HK-2 (cell line): Measurements from ENCODE around the gene AGMO.

Experiments used
- DNase-seq: peaks from one replicate; pipeline ENCODE4 v3.0.0-alpha.2; 2018; ENCODE audit not compliant: unreplicated experiment

AGMO gene

GRCh38 chr7:15561835-15562234 lies at the start of gene AGMO:
AGMO (minus strand) TSS chr7:15562015.
- DNase-seq, result no peak

GRCh38 chr7:15610503-15610902 lies 48.7 kb upstream of the AGMO start:
- no peak for DNase-seq

- DNase-seq, result no peak
Measured at GRCh38 chr7:15609287-15609686, 47.5 kb upstream of the AGMO start.

- no peak for DNase-seq
Measured at GRCh38 chr7:15607529-15608210, 45.9 kb upstream of the AGMO start.

GRCh38 chr7:15606561-15606960 lies 44.7 kb upstream of the AGMO start:
- no peak for DNase-seq

- DNase-seq, result no peak
Measured at GRCh38 chr7:15604166-15604565, 42.4 kb upstream of the AGMO start.

- no peak for DNase-seq
Measured at GRCh38 chr7:15603124-15603523, 41.3 kb upstream of the AGMO start.

GRCh38 chr7:15602236-15602635 lies 40.4 kb upstream of the AGMO start:
- DNase-seq, result no peak

- DNase-seq, result no peak
Measured at GRCh38 chr7:15601175-15601574, 39.4 kb upstream of the AGMO start.

- DNase-seq, result no peak
Measured at GRCh38 chr7:15600298-15600697, 38.5 kb upstream of the AGMO start.

- no peak for DNase-seq
Measured at GRCh38 chr7:15594461-15594860, 32.6 kb upstream of the AGMO start.

GRCh38 chr7:15593382-15593781 lies 31.6 kb upstream of the AGMO start:
- no peak for DNase-seq

- DNase-seq, result no peak
Measured at GRCh38 chr7:15586266-15586665, 24.5 kb upstream of the AGMO start.

GRCh38 chr7:15584575-15584974 lies 22.8 kb upstream of the AGMO start:
- DNase-seq, result no peak

GRCh38 chr7:15582773-15583172 lies 21.0 kb upstream of the AGMO start:
- DNase-seq, result no peak

GRCh38 chr7:15581352-15581951 lies 19.6 kb upstream of the AGMO start:
- no peak for DNase-seq

- no peak for DNase-seq
Measured at GRCh38 chr7:15580604-15581351, 19.0 kb upstream of the AGMO start.

- DNase-seq, result no peak
Measured at GRCh38 chr7:15577600-15577999, 15.8 kb upstream of the AGMO start.

- no peak for DNase-seq
Measured at GRCh38 chr7:15571301-15571878, 9.6 kb upstream of the AGMO start.

GRCh38 chr7:15567652-15568051 lies 5.8 kb upstream of the AGMO start:
- no peak for DNase-seq

GRCh38 chr7:15567036-15567435 lies 5.2 kb upstream of the AGMO start:
- no peak for DNase-seq

- DNase-seq, result no peak
Measured at GRCh38 chr7:15566476-15566875, 4.7 kb upstream of the AGMO start.

- no peak for DNase-seq
Measured at GRCh38 chr7:15560968-15561367, 847 bp downstream of the AGMO start.
